NCI-H526 treated with DMSO at 0.1 percent for 48 hours (cell line): ENCODE results near the gene SFTPD.

Experiments
- DNase-seq: peaks from one replicate; lab custom pipeline; 2025; lab: John Stamatoyannopoulos, UW

SFTPD gene

GRCh38 chr10:79944428-79945395, 4.2 kb downstream of the SFTPD start:
- no peak for DNase-seq

GRCh38 chr10:79943871-79944270, 5.0 kb downstream of the SFTPD start:
- DNase-seq: no peak

- DNase-seq: no peak
These were observed 6.4 kb downstream of the SFTPD start for GRCh38 chr10:79942261-79943185.

GRCh38 chr10:79941585-79942210, 7.2 kb downstream of the SFTPD start:
- no peak for DNase-seq

- DNase-seq: no peak
These were observed 7.8 kb downstream of the SFTPD start for GRCh38 chr10:79941146-79941545.

GRCh38 chr10:79940431-79940830, 8.5 kb downstream of the SFTPD start:
- DNase-seq: no peak

- DNase-seq: no peak
These were observed 8.9 kb downstream of the SFTPD start for GRCh38 chr10:79939969-79940368.

- no peak for DNase-seq
These were observed 10.0 kb downstream of the SFTPD start for GRCh38 chr10:79938728-79939406.

- DNase-seq: no peak
These were observed 11.2 kb downstream of the SFTPD start for GRCh38 chr10:79937701-79938151.

- DNase-seq: no peak
These were observed 12.0 kb downstream of the SFTPD start for GRCh38 chr10:79936625-79937615.

GRCh38 chr10:79933961-79934360, 14.9 kb downstream of the SFTPD start:
- no peak for DNase-seq

GRCh38 chr10:79932841-79933379, 16.0 kb downstream of the SFTPD start:
- DNase-seq: no peak

- no peak for DNase-seq
These were observed 16.6 kb downstream of the SFTPD start for GRCh38 chr10:79932307-79932706.

GRCh38 chr10:79930751-79931150, 18.2 kb downstream of the SFTPD start:
- no peak for DNase-seq

- DNase-seq: no peak
These were observed 18.6 kb downstream of the SFTPD start for GRCh38 chr10:79930267-79930666.

GRCh38 chr10:79929409-79929904, 19.4 kb downstream of the SFTPD start:
- peak; percentile 16 for DNase-seq

GRCh38 chr10:79928028-79928583, 20.8 kb downstream of the SFTPD start:
- no peak for DNase-seq

- DNase-seq: no peak
These were observed 21.6 kb downstream of the SFTPD start for GRCh38 chr10:79927111-79927828.

GRCh38 chr10:79926037-79926436, 22.9 kb downstream of the SFTPD start:
- DNase-seq: no peak
